ENCODE results near the gene IQGAP3.
"Not testable (repeated sequence)": the region's sequence is repeated elsewhere in the genome, so short reads cannot be mapped to it uniquely, and the experiment has no call there.

IQGAP3 gene

DNA sequence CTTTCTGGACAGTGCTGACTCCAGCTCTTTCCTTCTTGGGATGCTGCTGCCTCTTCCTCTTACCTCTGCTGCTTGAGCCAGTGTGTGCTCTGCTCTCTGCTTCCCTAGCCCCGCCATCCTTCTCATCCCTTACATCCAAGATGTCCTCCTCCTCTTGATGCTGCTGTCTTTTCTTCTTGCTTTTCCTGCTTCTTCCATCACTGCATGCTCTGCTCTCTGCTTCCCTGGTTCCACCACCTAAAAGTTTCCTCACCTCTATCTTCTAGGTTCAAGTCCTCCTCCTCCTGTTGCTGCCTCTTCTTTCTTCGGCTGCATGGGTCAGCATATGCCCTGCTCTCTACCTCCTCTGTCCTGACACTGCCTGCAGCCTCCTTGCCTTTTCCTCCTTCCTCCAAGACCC, 22.7 kb upstream of the IQGAP3 start:
- in situ Hi-C loops (cut with MboI; ENCODE audit: low pct_unique_long_range_greater_than_20kb, low sequenced_read_pairs) = loop anchor here (10.0 kb wide), 1 partner anchor 130 kb away; no protein-coding TSS in a partner anchor
- DNase-seq = no peak

- in situ Hi-C loops (cut with MboI; ENCODE audit: low pct_unique_long_range_greater_than_20kb, low sequenced_read_pairs) = loop anchor here (10.0 kb wide), 1 partner anchor 129 kb away; no protein-coding TSS in a partner anchor
- no peak for DNase-seq
Measured at GRCh38 chr1:156594190-156594589, 21.8 kb upstream of the IQGAP3 start.

GRCh38 chr1:156593661-156593989, 21.3 kb upstream of the IQGAP3 start:
- in situ Hi-C loops (cut with MboI; ENCODE audit: low pct_unique_long_range_greater_than_20kb, low sequenced_read_pairs) = loop anchor here (10.0 kb wide), 1 partner anchor 129 kb away; no protein-coding TSS in a partner anchor
- DNase-seq = no peak

DNA sequence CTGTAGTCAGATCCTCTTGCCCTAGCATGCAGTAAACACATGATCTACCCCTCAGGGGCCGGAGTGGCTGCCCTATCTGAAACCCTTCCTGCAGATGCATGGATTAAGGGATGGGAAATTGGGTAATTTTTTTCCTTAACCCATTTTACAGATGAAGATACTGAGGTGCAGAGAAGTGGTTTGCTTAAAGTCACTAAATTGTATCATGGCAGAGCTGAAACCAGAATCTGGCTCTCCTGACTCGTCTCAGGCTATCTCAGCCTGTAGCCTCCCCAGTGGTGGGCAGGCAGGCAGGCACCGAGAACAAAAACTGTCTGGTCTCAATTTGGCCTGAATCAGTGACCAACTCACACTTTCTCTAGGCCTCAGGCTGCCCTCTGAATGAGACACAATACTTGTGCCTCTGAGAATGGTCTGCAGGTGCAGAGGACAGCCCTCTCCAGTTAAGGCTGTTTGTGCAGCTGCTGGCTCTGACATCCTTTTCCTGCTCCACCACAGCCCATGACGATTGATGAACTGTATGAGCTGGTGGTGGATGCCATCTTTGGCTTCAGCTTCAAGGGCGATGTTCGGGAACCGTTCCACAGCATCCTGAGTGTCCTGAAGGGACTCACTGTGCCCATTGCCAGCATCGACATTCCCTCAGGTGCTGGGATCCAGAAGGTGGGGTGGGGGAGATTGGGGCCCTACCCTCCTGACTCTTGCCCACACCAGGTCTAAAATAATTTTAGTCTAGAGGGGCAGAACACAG, 20.7 kb upstream of the IQGAP3 start:
- no peak for DNase-seq
- in situ Hi-C loops (cut with MboI; ENCODE audit: low pct_unique_long_range_greater_than_20kb, low sequenced_read_pairs) = loop anchor here (10.0 kb wide), 1 partner anchor 128 kb away; no protein-coding TSS in a partner anchor

GRCh38 chr1:156592158-156592909, 20.0 kb upstream of the IQGAP3 start:
- in situ Hi-C loops (cut with MboI; ENCODE audit: low pct_unique_long_range_greater_than_20kb, low sequenced_read_pairs) = loop anchor here (10.0 kb wide), 1 partner anchor 128 kb away; no protein-coding TSS in a partner anchor
- DNase-seq = no peak

GRCh38 chr1:156591432-156592157, 19.2 kb upstream of the IQGAP3 start, which contains the start of gene NAXE:
Gene NAXE (plus strand): TSS chr1:156591776. CDS start chr1:156591805, 29 bp downstream.
- peak; percentile 75 for DNase-seq
- in situ Hi-C loops (cut with MboI; ENCODE audit: low pct_unique_long_range_greater_than_20kb, low sequenced_read_pairs) = loop anchor here (10.0 kb wide), 1 partner anchor 127 kb away; no protein-coding TSS in a partner anchor

DNA sequence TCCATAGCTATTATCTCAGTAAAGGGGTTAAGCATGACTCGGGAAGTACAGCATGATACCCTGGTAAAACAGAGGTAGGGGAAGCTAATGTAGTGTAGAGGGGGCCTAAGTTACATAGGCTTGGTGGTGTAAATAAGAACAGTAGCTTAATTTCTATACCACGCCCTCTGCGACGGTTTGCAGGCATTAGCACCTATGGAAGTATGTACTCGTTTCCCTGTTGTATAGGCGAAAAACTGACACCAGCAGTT, 18.7 kb upstream of the IQGAP3 start:
- in situ Hi-C loops (cut with MboI; ENCODE audit: low pct_unique_long_range_greater_than_20kb, low sequenced_read_pairs) = loop anchor here (10.0 kb wide), 1 partner anchor 126 kb away; no protein-coding TSS in a partner anchor
- DNase-seq = no peak

DNA sequence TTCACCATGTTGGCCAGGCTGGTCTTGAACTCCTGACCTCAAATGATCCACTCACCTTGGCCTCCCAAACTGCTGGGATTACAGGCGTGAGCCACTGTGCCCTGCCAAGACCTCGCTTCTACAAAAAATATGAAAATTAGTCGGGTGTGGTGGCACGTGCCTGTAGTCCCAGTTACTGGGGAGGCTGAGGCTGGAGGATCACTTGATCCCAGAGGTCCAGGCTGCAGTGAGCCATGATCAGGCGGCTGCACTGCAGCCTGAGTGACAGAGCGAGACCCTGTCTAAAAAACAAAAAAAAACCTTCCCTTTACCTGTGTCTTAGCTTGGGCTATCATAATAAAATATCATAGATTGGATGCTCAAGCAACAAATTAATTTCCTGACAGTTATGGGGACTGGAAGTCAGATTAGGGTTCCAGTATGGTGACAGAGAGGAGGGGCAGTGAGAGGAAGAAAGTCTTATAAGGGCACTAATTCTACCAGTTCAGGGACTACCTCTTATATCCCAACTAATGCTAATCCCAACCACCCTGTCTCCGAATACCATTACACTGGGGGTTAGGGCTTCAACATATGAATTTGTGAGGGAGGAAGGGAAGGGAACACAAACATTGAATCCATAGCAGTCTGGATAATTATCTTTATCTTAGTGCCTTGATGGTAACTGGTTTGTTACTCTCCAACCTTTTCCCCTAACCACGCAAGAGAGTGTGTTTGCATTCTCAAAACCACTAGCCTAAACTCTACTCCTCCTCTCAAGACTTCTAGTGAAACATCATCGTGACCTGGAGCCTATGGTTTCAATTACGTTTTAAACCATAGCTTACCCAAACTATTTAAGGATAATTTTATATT, 18.2 kb upstream of the IQGAP3 start:
- DNase-seq = no peak
- in situ Hi-C loops (cut with MboI; ENCODE audit: low pct_unique_long_range_greater_than_20kb, low sequenced_read_pairs) = loop anchor here (10.0 kb wide), 1 partner anchor 126 kb away; no protein-coding TSS in a partner anchor

- in situ Hi-C loops (cut with MboI; ENCODE audit: low pct_unique_long_range_greater_than_20kb, low sequenced_read_pairs) = no loop called here
- no peak for DNase-seq
Measured at GRCh38 chr1:156589546-156589945, 17.2 kb upstream of the IQGAP3 start.

DNA sequence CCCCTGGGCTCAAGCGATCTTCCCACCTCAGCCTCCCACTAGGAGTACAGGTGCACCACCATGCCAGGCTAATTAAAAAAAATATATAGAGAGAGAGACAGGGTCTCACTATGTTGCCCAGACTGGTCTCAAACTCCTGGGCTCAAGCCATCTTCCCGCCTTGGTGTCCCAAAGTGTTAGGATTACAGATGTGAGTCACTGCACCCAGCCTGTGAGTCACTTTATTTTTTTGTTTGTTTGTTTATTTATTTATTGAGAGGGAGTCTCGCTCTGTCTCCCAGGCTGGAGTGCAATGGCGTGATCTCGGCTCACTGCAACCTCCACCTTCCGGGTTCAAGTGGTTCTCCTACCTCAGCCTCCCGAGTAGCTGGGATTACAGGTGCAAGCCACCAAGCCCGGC, 15.6 kb upstream of the IQGAP3 start:
- DNase-seq; in situ Hi-C loops (cut with MboI; ENCODE audit: low pct_unique_long_range_greater_than_20kb, low sequenced_read_pairs): not testable (repeated sequence)

DNA sequence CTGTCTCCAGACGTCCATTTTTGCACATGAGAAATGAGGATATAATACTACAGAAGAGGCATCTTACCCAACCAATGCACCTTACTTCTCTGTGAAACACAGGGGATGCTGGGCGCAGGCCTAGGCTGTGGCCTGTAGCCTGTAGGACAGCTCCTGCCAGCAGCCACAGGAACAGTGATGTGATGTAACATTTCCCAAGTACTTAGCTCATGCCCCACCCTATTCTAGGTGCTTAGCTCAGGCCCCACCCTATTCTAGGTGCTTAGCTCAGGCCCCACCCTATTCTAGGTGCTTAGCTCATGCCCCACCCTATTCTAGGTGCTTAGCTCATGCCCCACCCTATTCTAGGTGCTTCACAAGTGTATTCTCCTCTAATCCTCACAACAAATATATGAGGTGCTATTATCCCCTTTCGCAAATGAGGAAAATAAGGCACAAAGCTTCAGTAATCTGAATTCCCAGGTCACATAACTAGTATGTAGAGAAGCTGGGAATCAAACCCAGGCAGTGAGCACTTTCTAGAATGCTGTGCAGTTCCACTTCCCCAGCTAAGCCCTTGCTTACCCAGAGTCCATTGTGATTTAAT, 14.6 kb upstream of the IQGAP3 start:
- DNase-seq = no peak
- in situ Hi-C loops (cut with MboI; ENCODE audit: low pct_unique_long_range_greater_than_20kb, low sequenced_read_pairs) = no loop called here

DNA sequence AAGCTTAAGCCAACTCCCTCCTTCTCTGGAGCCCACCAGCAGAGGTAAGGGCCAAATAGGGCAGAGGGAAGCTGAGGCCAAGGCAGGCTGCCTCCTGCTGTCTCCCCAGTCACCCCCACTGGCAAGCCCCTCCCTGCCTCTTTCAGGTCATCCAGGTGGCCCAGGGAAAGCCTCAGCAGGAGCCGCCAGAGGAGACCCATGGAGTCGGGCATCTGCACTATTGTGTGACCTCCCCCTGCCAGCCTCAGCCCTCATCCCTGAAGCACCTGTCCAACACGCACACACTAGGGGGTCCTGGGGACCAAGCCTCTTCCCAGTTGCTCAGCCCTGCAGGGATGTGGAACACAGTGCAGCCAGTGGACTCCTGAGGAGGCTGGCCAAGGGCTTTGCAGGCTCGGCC, 14.0 kb upstream of the IQGAP3 start:
- in situ Hi-C loops (cut with MboI; ENCODE audit: low pct_unique_long_range_greater_than_20kb, low sequenced_read_pairs) = no loop called here
- DNase-seq = no peak

GRCh38 chr1:156584813-156585212, 12.4 kb upstream of the IQGAP3 start:
- DNase-seq = no peak

GRCh38 chr1:156583821-156584622, 11.7 kb upstream of the IQGAP3 start:
- in situ Hi-C loops (cut with MboI; ENCODE audit: low pct_unique_long_range_greater_than_20kb, low sequenced_read_pairs) = no loop called here
- peak; percentile 90 for DNase-seq

More at GRCh38 chr1:156584813-156585212, 12.4 kb upstream of the IQGAP3 start:
- in situ Hi-C loops (cut with MboI; ENCODE audit: low pct_unique_long_range_greater_than_20kb, low sequenced_read_pairs) = no loop called here

DNA sequence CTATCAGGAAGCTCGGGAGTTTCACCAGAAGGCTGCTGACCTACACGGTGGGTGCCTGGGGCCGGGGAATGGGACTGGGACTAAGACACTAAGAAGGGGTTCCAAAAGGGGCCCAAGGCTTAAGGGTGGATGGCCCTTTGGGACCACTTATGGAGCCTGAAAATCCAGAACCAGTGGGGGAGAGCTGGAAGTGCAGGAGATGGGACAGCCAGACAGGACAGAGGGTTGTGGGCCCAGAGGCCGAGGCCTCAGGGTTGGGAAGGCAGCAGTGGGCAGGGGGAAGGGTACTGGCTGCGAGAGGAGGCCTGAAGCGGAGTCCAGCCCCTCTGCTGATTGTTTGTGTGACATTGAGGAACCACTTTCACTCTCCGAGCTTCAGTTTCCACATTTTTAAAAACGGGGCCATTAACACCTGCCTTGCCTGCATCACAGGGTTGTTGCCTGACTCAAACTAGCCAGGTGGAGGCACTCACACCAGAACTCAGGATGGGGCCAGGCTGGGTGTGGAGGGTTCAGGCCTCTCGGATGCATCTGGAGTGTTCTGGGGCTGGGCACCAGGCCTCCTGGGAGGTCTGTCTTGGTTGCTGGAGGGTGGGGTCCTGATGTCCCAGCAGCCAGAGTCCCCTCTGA, 10.1 kb upstream of the IQGAP3 start:
- in situ Hi-C loops (cut with MboI; ENCODE audit: low pct_unique_long_range_greater_than_20kb, low sequenced_read_pairs) = no loop called here
- no peak for DNase-seq

DNA sequence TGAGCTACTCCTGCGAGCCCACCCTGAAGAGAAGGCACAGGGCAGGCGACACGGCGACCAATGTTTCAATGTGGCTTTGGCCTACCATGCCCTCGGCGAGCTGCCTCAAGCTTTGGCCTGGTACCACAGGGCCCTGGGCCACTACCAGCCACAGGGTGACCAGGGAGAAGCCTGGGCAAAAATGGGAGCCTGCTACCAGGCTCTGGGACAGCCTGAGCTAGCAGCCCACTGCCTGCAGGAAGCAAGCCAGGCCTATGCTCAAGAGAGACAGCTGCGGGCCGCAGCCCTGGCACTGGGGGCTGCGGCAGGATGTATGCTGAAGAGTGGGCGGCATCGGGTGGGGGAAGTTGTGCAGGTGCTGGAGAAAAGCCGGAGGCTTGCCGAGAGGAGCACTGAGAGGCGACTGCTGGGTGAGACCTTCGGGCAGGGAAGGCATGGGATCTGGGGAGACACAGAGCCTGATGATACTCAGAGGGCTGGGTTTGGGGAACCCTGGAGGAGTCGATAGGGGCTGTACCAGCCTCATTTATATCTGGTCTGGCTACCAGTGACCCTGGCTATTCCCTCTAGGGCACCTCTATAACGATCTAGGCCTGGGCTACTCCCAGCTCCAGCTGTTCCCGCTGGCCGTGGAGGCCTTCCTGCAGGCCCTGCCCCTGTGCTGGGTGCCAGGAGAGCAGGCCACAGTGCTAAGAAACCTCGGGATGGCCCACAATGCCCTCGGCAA, 9.5 kb upstream of the IQGAP3 start:
- in situ Hi-C loops (cut with MboI; ENCODE audit: low pct_unique_long_range_greater_than_20kb, low sequenced_read_pairs) = no loop called here
- no peak for DNase-seq

- no peak for DNase-seq
- in situ Hi-C loops (cut with MboI; ENCODE audit: low pct_unique_long_range_greater_than_20kb, low sequenced_read_pairs) = no loop called here
Measured at GRCh38 chr1:156579472-156579871, 7.1 kb upstream of the IQGAP3 start, which contains the start of gene TTC24. Gene TTC24 (plus strand): TSS chr1:156579723. CDS start chr1:156581365, 1,642 bp downstream.
